Skeletal muscle tissue (tissue), 4 donors: ENCODE data around the gene AIDA. TPM values are rescaled to one million over a fixed set of nuclear protein-coding genes. Genes with fewer than 3 reads are reported as not detected.

Experiments
- H3K27ac ChIP-seq: one replicate; pipeline ENCODE4 v1.7.0; 2013; ENCODE audit warnings: mild to moderate bottlenecking, low read depth, low read length, inconsistent platforms
- H3K27me3 ChIP-seq, 3 donors: one replicate each; pipeline ENCODE4 v1.7.0; 2013; ENCODE audit warnings: low read length in 3 of 3; ENCODE audit not compliant: control insufficient read depth in 3 of 3, insufficient read depth in 3 of 3
- H3K36me3 ChIP-seq, 3 donors: one replicate each; pipeline ENCODE4 v1.7.0; 2013; ENCODE audit warnings: low read length in 3 of 3; ENCODE audit not compliant: control insufficient read depth in 3 of 3, insufficient read depth in 3 of 3
- H3K4me1 ChIP-seq, 3 donors: one replicate each; pipeline ENCODE4 v1.7.0; 2013; ENCODE audit warnings: low read length in 3 of 3, mild to moderate bottlenecking in 3 of 3; ENCODE audit not compliant: control insufficient read depth in 3 of 3, insufficient read depth in 3 of 3
- H3K4me3 ChIP-seq, 3 donors: one replicate each; pipeline ENCODE4 v1.7.0; 2013; ENCODE audit warnings: low read length in 3 of 3
- H3K9ac ChIP-seq, 3 donors: one replicate each; pipeline ENCODE4 v1.7.0; 2013; ENCODE audit warnings: low read length in 3 of 3, mild to moderate bottlenecking in 3 of 3, moderate library complexity in 2 of 3, low read depth in 1 of 3
- H3K9me3 ChIP-seq, 3 donors: one replicate each; pipeline ENCODE4 v1.7.0; 2013; ENCODE audit warnings: low read length in 3 of 3; ENCODE audit not compliant: control insufficient read depth in 3 of 3
- total RNA-seq: library from RNA; depleted of rRNA; stranded (reverse); fragments of >200 nt; gene quantifications from one replicate; pipeline ENCODE4 v1.2.3, GENCODE V29; 2014
- donor health status: Osteomylitis.

Gene AIDA
- total RNA-seq, 1 donor from 2014 or later = 34.4 TPM

DNA sequence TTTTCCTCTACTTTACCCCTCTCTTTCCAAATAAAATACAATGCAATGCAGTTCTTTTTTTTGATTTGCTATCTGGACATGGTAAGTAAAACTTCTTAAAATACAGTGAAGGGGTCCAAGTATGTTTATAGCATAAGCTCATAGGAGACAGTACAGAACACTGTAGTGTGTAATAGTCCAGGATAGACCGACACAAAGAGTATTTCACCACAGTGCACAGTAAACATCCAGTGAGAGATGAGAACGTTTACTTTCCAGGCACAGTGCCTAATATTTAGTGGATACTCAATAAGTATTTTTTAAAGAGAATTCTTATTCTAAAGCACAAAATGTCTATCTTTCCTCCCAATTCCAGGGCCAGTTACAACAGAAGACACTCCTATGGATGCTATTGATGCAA is 79.5 kb downstream of the AIDA start:
- no peak overlapping the region for H3K4me3 ChIP-seq
- no peaks in the 10 kb centered on the region for H3K9me3 ChIP-seq
- no peaks in the 10 kb centered on the region for H3K27me3 ChIP-seq
- peaks cover 22 to 55% (median 43%) of the 10 kb centered on the region in 3 donors for H3K36me3 ChIP-seq
- H3K27ac ChIP-seq = no peak overlapping the region
- no peaks in the 10 kb centered on the region for H3K4me1 ChIP-seq
- no peak overlapping the region for H3K9ac ChIP-seq

DNA sequence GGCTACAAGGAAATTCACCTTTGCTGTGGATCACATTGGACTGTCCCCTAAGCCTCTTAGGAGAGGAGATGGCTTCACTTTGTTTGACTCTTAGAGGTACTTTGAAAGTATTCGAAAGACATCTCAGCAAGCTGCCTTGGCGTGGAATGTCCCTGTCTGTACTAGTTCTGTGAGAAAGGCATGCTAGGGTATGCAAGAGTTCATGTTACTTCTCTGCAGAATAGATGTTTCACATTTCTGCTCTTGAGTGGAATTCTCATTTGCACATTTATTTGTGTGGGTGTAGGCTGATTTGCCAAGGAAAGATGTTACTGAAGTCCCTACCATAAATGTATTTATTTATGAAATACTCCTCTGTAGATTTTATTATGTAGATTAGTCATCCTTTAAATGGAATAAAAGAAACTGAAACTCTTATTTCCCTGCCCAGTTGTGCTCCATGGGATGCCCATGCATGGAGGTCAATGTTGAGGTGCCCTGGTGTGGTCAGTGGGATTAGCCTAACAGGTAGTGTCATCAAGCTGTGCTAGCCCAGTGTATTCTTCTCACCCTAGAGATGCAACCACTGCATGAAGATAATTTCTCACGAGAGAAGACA is 80.6 kb downstream of the AIDA start:
- Histone ChIP-seq H3K9ac (no peak overlapping the region), H3K9me3 (no peaks in the 10 kb centered on the region), H3K36me3 (peaks cover 29 to 59% (median 53%) of the 10 kb centered on the region in 3 donors), H3K27ac (no peak overlapping the region), H3K27me3 (no peaks in the 10 kb centered on the region), H3K4me3 (no peak overlapping the region), H3K4me1 (no peaks in the 10 kb centered on the region)

DNA sequence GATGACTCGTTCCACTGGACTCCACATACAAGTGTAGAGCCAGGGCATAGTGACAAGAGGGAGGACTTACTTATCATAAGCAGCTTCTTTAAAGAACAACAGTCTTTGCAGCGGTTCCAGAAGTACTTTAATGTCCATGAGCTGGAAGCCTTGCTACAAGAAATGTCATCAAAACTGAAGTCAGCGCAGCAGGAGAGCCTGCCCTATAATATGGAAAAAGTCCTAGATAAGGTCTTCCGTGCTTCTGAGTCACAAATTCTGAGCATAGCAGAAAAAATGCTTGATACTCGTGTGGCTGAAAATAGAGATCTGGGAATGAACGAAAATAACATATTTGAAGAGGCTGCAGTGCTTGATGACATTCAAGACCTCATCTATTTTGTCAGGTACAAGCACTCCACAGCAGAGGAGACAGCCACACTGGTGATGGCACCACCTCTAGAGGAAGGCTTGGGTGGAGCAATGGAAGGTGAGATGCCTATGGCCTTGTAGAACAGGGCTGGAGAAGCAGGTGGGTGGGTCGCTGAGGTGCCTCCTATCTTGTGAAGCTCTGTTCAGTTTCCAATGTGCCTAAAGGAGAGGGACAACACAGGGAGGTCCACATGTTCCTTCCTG is 82.3 kb downstream of the AIDA start:
- peaks cover 37 to 61% (median 59%) of the 10 kb centered on the region in 3 donors for H3K36me3 ChIP-seq
- no peak overlapping the region for H3K4me3 ChIP-seq

DNA sequence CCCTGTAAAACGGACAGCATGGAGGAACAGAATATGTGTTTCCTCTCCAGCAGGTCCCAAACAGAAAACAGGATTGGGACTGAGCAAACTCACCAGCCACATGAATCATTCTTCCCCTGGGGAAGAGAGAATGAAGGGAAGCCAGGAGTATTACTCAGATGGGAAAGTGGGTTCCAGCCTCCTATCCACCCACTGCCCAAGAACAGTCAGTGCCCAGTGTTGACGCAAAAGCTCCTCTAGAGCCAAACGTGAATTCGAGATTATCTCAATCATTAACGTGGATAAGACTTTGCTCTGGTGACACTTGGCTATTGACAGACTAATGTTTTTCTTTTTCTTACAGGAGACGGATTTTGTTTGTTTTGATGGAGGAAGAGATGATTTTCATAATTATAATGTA is 85.1 kb downstream of the AIDA start:
- no peaks in the 10 kb centered on the region for H3K9me3 ChIP-seq
- H3K4me3 ChIP-seq = no peak overlapping the region
- no peak overlapping the region for H3K27ac ChIP-seq
- H3K27me3 ChIP-seq = no peaks in the 10 kb centered on the region
- no peak overlapping the region for H3K9ac ChIP-seq
- peaks cover 41 to 61% (median 58%) of the 10 kb centered on the region in 3 donors for H3K36me3 ChIP-seq
- no peaks in the 10 kb centered on the region for H3K4me1 ChIP-seq

More for the DNA sequence above, 82.3 kb downstream of the AIDA start:
- Histone ChIP-seq H3K9ac (no peak overlapping the region), H3K9me3 (no peaks in the 10 kb centered on the region), H3K27ac (no peak overlapping the region), H3K4me1 (no peaks in the 10 kb centered on the region), H3K27me3 (no peaks in the 10 kb centered on the region)

DNA sequence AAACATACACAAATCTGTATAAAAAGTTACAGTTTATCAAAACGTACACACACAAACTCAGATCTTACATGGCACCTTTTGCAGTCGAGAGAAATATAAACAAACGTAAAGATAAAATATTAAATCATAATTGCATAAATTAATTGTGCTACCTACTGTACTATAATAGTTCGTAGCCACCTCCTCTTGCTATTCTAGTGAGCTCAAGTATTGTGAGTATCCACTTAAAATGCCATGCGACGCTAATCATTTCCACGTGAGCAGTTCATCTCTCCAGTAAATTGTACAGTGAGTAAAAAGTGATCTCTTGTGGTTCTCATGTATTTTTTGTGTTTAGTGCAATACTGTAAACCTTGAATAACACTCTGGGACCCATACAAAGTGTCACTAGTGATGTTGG is 88.1 kb downstream of the AIDA start:
- Histone ChIP-seq H3K4me3 (no peak overlapping the region), H3K9me3 (no peaks in the 10 kb centered on the region), H3K4me1 (peaks cover 0 to 6% (median 4%) of the 10 kb centered on the region in 3 donors), H3K27ac (no peak overlapping the region), H3K9ac (no peak overlapping the region), H3K36me3 (peaks cover 33 to 46% (median 42%) of the 10 kb centered on the region in 3 donors), H3K27me3 (no peaks in the 10 kb centered on the region)

DNA sequence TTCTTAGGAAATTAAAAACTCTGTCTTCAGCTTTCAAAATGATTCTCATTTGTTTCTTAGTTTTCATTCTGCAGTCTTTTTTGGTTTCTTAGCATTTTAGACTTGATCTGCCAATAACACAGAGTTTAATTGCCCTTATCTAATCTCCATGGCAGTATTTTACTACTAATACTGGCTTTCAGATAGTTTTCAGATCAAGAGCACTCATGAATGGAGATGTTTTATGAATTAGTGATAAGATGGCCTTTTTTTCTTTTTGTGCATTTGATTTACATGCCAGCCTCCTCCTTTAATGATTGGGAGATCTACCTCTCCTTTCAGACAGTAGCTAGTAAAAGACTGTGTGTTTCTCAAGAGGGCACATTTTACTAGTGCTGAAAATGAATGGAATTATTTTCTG is 88.8 kb downstream of the AIDA start:
- no peaks in the 10 kb centered on the region for H3K9me3 ChIP-seq
- H3K9ac ChIP-seq = no peak overlapping the region
- peaks cover 26 to 38% (median 34%) of the 10 kb centered on the region in 3 donors for H3K36me3 ChIP-seq
- H3K27me3 ChIP-seq = no peaks in the 10 kb centered on the region
- no peak overlapping the region for H3K4me3 ChIP-seq
- peaks cover 6 to 12% (median 10%) of the 10 kb centered on the region in 3 donors for H3K4me1 ChIP-seq
- no peak overlapping the region for H3K27ac ChIP-seq

DNA sequence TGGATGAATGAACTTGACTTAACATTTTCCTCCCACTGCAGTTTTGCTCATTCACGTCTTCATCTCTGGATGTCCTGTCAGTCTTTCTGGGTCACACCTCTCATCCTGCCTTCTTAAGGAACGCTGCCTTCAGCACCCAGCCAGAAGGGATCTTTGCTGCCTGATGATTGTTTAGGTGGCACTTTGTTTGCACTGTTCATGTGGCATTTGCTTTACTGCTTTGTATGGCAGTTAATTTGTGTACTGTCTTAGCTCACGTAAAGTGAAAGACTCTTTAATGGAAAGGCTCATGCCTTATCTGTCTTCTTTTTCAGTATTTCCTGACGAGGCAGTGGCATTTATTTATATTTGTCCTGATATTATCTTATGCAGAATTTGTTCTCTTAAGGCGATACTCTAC is 89.5 kb downstream of the AIDA start:
- H3K9me3 ChIP-seq = no peaks in the 10 kb centered on the region
- H3K36me3 ChIP-seq = peaks cover 21 to 32% (median 27%) of the 10 kb centered on the region in 3 donors

DNA sequence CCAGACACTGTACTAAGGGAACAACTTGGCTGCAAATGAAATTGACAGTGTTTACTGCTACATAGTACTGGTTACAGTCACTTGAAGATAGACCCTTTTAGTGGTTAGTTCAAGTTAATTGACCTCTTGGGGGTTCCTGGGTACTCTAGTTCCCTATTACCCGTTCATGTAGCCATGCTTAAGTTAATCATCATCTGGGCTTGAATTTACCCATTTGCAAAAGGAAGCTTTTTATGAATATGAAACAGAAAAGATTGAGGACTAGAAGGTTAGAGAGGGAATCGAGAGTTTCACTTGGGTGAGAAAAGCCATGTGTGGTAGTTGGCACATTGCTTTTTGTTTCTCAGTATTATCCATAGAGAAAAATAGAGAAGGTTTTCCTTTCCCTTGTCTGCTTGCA is 91.7 kb downstream of the AIDA start:
- Histone ChIP-seq H3K4me3 (no peak overlapping the region), H3K27me3 (no peaks in the 10 kb centered on the region), H3K27ac (no peak overlapping the region), H3K9ac (no peak overlapping the region), H3K4me1 (peaks cover 10 to 17% (median 17%) of the 10 kb centered on the region in 3 donors), H3K9me3 (no peaks in the 10 kb centered on the region), H3K36me3 (peaks cover 6 to 15% (median 14%) of the 10 kb centered on the region in 3 donors)

More for the DNA sequence above, 89.5 kb downstream of the AIDA start:
- H3K27me3 ChIP-seq = no peaks in the 10 kb centered on the region
- no peak overlapping the region for H3K4me3 ChIP-seq
- H3K4me1 ChIP-seq = peaks cover 6 to 12% (median 10%) of the 10 kb centered on the region in 3 donors
- H3K9ac ChIP-seq = no peak overlapping the region
- no peak overlapping the region for H3K27ac ChIP-seq

DNA sequence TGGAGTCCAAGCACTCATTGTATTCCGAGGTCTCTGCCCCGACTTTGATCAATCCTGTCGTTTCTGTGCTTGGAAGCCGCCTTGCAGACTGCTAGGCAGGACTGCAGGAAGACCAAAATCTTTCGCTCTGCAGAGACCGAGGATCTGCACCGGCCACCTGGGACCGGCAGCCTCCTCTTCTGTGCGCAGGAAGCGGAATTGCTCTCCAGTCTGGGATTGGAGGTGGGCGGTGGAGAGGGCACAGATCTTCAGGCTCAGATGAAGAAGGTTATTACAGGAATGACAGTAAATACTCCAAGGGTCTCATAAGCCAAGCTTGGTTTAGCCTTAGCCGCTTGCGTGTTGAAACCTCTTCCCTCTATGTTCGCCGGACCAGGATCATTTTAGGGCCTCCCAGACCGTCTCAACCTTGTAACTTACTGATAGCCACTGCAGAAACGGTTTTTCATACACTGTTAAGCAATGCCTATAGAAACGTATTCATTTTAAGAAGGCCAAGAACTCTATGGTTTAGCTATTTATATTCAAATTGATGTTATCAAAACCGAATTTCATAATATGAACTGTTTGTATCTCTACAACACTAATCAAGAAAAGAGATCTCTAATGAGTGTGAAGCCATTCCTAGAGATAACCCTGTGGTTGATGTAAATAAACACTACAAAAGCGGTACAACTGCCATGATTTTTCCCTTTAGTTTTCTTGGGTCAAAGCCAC is 93.3 kb downstream of the AIDA start:
- peak overlapping the region; percentile 77 to 86 (median 80) for H3K4me3 ChIP-seq
- no peaks in the 10 kb centered on the region for H3K27me3 ChIP-seq
- no peak overlapping the region for H3K27ac ChIP-seq
- peak overlapping the region; percentile 71 to 88 (median 75) for H3K9ac ChIP-seq
- no peaks in the 10 kb centered on the region for H3K9me3 ChIP-seq
- peaks cover 10 to 17% (median 17%) of the 10 kb centered on the region in 3 donors for H3K4me1 ChIP-seq
- peaks cover 3 to 14% (median 10%) of the 10 kb centered on the region in 3 donors for H3K36me3 ChIP-seq
